ENCODE data around the gene RPL41. TPM values are rescaled to one million over a fixed set of nuclear protein-coding genes. Genes with fewer than 3 reads are reported as not detected.

Gene RPL41
- polyA plus RNA-seq, 1 of the 3 experiments (the other 2 are of a cell fraction) = 12,464 TPM

DNA sequence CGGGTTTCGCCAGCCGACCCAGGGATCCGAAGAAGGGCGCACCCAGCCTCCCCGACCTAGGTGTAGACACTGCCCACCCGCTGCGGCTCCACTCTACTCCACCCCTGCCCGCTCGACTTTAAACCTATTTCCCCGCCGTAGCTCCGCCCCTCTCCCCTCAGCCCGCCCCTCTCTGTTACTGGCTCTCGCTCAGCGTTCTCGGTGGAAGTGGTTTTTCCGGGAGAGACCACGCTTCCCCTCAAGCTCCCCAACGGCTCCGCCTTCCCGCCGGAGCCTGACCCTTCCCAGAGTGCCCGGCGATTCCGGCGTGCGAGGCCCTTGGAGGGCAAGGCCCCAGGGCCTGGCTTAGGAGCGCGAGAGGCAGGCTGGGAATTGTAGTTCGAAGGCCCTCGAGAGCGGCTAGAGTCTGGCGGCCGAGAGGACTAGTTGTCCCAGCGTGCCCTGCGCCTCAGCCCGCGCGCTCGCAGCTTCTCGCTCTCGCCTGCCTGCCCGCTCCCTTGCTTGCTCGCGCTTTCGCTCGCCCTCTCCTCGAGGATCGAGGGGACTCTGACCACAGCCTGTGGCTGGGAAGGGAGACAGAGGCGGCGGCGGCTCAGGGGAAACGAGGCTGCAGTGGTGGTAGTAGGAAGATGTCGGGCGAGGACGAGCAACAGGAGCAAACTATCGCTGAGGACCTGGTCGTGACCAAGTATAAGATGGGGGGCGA, 12.2 kb upstream of the RPL41 start, which contains the start of gene PA2G4 (continued):
- no peak for TF ChIP-seq CTCF (IDR thresholded peaks at IDR 0.05)
- no peak for TF ChIP-seq SIN3A (IDR thresholded peaks at IDR 0.05; ENCODE audit: borderline replicate concordance, low read depth, low read length)
- no peak for TF ChIP-seq FOSL2 (IDR thresholded peaks at IDR 0.05; ENCODE audit: borderline replicate concordance, low read depth)
- TF ChIP-seq, protein P1, sequence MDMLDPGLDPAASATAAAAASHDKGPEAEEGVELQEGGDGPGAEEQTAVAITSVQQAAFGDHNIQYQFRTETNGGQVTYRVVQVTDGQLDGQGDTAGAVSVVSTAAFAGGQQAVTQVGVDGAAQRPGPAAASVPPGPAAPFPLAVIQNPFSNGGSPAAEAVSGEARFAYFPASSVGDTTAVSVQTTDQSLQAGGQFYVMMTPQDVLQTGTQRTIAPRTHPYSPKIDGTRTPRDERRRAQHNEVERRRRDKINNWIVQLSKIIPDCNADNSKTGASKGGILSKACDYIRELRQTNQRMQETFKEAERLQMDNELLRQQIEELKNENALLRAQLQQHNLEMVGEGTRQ (IDR thresholded peaks at IDR 0.05; ENCODE audit: borderline replicate concordance, low read depth, low read length) = no peak
- peak; percentile 96 for TF ChIP-seq POLR2AphosphoS5 (IDR thresholded peaks at IDR 0.05; ENCODE audit: low read depth, low read length)
- 0 out of 2 replicates have a peak, but pooled peaks have one; percentile 30 for TF ChIP-seq NRF1 (IDR thresholded peaks at IDR 0.05; ENCODE audit: low read depth, low read length)
- TF ChIP-seq TCF12 (IDR thresholded peaks at IDR 0.05) = peak; percentile 18; the same call in 1 of the 2 replicates
- TF ChIP-seq, protein P2, sequence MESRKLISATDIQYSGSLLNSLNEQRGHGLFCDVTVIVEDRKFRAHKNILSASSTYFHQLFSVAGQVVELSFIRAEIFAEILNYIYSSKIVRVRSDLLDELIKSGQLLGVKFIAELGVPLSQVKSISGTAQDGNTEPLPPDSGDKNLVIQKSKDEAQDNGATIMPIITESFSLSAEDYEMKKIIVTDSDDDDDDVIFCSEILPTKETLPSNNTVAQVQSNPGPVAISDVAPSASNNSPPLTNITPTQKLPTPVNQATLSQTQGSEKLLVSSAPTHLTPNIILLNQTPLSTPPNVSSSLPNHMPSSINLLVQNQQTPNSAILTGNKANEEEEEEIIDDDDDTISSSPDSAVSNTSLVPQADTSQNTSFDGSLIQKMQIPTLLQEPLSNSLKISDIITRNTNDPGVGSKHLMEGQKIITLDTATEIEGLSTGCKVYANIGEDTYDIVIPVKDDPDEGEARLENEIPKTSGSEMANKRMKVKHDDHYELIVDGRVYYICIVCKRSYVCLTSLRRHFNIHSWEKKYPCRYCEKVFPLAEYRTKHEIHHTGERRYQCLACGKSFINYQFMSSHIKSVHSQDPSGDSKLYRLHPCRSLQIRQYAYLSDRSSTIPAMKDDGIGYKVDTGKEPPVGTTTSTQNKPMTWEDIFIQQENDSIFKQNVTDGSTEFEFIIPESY (IDR thresholded peaks at IDR 0.05; ENCODE audit: borderline replicate concordance, low read depth) = peak; percentile 95
- TF ChIP-seq GATA2 (CRISPR knock-in tag; IDR thresholded peaks at IDR 0.05) = no peak
- 0 out of 2 replicates have a peak, but pooled peaks have one; percentile 42 for TF ChIP-seq USF1 (IDR thresholded peaks at IDR 0.05; ENCODE audit: borderline replicate concordance, low read depth)
- peak; percentile 97 for TF ChIP-seq MXI1 (IDR thresholded peaks at IDR 0.05; ENCODE audit: low read depth, low read length)
- no peak for TF ChIP-seq FOXJ3 (CRISPR knock-in tag; IDR thresholded peaks at IDR 0.05)
- TF ChIP-seq, protein P3, sequence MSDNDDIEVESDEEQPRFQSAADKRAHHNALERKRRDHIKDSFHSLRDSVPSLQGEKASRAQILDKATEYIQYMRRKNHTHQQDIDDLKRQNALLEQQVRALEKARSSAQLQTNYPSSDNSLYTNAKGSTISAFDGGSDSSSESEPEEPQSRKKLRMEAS (IDR thresholded peaks at IDR 0.05; ENCODE audit: low read depth) = peak; percentile 89
- no peak for TF ChIP-seq NFIC (IDR thresholded peaks at IDR 0.05; ENCODE audit: borderline replicate concordance)
- TF ChIP-seq SMC3 (IDR thresholded peaks at IDR 0.05; ENCODE audit: low read depth, low read length) = no peak
- TF ChIP-seq MEF2A (IDR thresholded peaks at IDR 0.05; ENCODE audit: borderline replicate concordance, low read depth) = no peak
- peak; percentile 72 for TF ChIP-seq TAF1 (IDR thresholded peaks at IDR 0.05; ENCODE audit: borderline replicate concordance, low read depth, low read length)
- TF ChIP-seq RFX5 (IDR thresholded peaks at IDR 0.05; ENCODE audit: low read length) = no peak
